WTC11 (cell line): ENCODE data around the gene OSBPL5.

Experiments
- FOXJ3 ChIP-seq: sonication (generic); formaldehyde crosslinking; IDR thresholded peaks from 2 replicates; pipeline ENCODE4 v1.9.0; 2021; ENCODE audit warnings: missing genetic modification reagents, mild to moderate bottlenecking, borderline replicate concordance
- GTF2I ChIP-seq: fragments of 250-450 bp; sonication (Bioruptor Pico); conservative IDR thresholded peaks from 2 replicates; pipeline ENCODE4 v1.4.0; 2021; ENCODE audit warnings: mild to moderate bottlenecking
- SMAD4 ChIP-seq: sonication (generic); formaldehyde crosslinking; IDR thresholded peaks from 2 replicates; pipeline ENCODE4 v1.8.0; 2022; ENCODE audit warnings: mild to moderate bottlenecking, missing genetic modification reagents
- ZNF671 ChIP-seq: fragments of 250-450 bp; sonication (Bioruptor Pico); IDR thresholded peaks from 2 replicates; pipeline ENCODE4 v1.8.0; 2021; ENCODE audit warnings: mild to moderate bottlenecking
- TF ChIP-seq, protein P1 (sequence below): fragments of 200-600 bp; IDR thresholded peaks from 2 replicates; pipeline ENCODE4 v1.8.0; 2022; ENCODE audit warnings: antibody characterized with exemption
- TF ChIP-seq, protein P2 (sequence below): sonication (generic); formaldehyde crosslinking; IDR thresholded peaks from 2 replicates; pipeline ENCODE4 v1.8.1; 2022; ENCODE audit warnings: mild to moderate bottlenecking, moderate library complexity, missing genetic modification reagents
- TF ChIP-seq, protein P3 (sequence below): sonication (generic); formaldehyde crosslinking; conservative IDR thresholded peaks from 2 replicates; pipeline ENCODE4 v1.8.1; 2022; ENCODE audit warnings: mild to moderate bottlenecking, missing genetic modification reagents
- TF ChIP-seq, protein P4 (sequence below): sonication (generic); formaldehyde crosslinking; IDR thresholded peaks from 2 replicates; pipeline ENCODE4 v1.8.1; 2023; ENCODE audit warnings: mild to moderate bottlenecking, missing genetic modification reagents, borderline replicate concordance

DNA sequence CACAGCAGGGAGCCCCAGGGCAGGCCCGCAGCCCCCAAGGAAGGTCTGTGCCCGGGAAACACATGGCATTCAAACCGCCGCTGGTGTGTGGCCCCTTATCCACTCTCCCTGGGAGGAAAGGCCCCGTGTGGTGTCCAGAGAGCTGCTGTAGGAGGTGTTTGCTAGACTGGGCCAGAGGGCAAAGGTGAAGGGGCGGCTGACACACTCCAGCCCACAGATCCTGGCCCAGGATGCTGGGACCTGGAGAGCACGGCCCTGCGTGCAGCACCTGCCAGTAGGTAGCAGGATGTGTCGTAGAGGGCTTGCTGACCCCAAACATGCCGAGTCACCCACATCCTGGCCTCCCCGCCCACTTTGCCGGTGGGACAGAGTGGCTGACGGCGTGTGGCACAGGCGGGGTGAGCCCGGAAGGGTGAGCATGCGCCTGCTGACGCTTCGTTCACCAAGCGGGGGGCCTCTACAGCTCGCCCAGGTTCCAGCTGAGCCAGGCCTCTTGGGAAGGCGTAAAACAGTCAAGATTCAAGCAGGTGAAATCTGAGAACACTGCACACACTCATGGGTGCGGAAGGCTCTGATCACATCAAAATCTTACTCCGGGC is 11.0 kb downstream of the OSBPL5 start:
- TF ChIP-seq ZNF671 (CRISPR knock-in tag) (no peak), FOXJ3 (CRISPR knock-in tag) (no peak), SMAD4 (CRISPR knock-in tag) (no peak), GTF2I (no peak)
- TF ChIP-seq, protein P1, sequence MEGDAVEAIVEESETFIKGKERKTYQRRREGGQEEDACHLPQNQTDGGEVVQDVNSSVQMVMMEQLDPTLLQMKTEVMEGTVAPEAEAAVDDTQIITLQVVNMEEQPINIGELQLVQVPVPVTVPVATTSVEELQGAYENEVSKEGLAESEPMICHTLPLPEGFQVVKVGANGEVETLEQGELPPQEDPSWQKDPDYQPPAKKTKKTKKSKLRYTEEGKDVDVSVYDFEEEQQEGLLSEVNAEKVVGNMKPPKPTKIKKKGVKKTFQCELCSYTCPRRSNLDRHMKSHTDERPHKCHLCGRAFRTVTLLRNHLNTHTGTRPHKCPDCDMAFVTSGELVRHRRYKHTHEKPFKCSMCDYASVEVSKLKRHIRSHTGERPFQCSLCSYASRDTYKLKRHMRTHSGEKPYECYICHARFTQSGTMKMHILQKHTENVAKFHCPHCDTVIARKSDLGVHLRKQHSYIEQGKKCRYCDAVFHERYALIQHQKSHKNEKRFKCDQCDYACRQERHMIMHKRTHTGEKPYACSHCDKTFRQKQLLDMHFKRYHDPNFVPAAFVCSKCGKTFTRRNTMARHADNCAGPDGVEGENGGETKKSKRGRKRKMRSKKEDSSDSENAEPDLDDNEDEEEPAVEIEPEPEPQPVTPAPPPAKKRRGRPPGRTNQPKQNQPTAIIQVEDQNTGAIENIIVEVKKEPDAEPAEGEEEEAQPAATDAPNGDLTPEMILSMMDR, result no peak
- TF ChIP-seq, protein P2, sequence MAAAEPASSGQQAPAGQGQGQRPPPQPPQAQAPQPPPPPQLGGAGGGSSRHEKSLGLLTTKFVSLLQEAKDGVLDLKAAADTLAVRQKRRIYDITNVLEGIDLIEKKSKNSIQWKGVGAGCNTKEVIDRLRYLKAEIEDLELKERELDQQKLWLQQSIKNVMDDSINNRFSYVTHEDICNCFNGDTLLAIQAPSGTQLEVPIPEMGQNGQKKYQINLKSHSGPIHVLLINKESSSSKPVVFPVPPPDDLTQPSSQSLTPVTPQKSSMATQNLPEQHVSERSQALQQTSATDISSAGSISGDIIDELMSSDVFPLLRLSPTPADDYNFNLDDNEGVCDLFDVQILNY, result no peak
- TF ChIP-seq, protein P3, sequence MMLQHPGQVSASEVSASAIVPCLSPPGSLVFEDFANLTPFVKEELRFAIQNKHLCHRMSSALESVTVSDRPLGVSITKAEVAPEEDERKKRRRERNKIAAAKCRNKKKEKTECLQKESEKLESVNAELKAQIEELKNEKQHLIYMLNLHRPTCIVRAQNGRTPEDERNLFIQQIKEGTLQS, result no peak
- TF ChIP-seq, protein P4, sequence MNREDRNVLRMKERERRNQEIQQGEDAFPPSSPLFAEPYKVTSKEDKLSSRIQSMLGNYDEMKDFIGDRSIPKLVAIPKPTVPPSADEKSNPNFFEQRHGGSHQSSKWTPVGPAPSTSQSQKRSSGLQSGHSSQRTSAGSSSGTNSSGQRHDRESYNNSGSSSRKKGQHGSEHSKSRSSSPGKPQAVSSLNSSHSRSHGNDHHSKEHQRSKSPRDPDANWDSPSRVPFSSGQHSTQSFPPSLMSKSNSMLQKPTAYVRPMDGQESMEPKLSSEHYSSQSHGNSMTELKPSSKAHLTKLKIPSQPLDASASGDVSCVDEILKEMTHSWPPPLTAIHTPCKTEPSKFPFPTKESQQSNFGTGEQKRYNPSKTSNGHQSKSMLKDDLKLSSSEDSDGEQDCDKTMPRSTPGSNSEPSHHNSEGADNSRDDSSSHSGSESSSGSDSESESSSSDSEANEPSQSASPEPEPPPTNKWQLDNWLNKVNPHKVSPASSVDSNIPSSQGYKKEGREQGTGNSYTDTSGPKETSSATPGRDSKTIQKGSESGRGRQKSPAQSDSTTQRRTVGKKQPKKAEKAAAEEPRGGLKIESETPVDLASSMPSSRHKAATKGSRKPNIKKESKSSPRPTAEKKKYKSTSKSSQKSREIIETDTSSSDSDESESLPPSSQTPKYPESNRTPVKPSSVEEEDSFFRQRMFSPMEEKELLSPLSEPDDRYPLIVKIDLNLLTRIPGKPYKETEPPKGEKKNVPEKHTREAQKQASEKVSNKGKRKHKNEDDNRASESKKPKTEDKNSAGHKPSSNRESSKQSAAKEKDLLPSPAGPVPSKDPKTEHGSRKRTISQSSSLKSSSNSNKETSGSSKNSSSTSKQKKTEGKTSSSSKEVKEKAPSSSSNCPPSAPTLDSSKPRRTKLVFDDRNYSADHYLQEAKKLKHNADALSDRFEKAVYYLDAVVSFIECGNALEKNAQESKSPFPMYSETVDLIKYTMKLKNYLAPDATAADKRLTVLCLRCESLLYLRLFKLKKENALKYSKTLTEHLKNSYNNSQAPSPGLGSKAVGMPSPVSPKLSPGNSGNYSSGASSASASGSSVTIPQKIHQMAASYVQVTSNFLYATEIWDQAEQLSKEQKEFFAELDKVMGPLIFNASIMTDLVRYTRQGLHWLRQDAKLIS (CRISPR knock-in tag), result no peak
